A172 (cell line): ENCODE measurements around the gene ASIC4. TPM values are rescaled to one million over a fixed set of nuclear protein-coding genes. Genes with fewer than 3 reads are reported as not detected.

Experiments
- DNase-seq: peaks from one replicate; pipeline ENCODE4 v3.0.0-alpha.2; 2015; ENCODE audit warnings: low spot score
- total RNA-seq: library from RNA; depleted of rRNA; stranded (reverse); fragments of >200 nt; shearing (Covaris generic); gene quantifications from 2 replicates; pipeline ENCODE4 v1.2.3, GENCODE V29; 2014

ASIC4 gene
- total RNA-seq, 1 experiment from 2014 or later = 0.43 TPM

- DNase-seq = no peak
These were observed 1.8 kb downstream of the ASIC4 start for GRCh38 chr2:219515874-219516629.

- no peak for DNase-seq
These were observed 2.6 kb downstream of the ASIC4 start for GRCh38 chr2:219516888-219517287.

- DNase-seq = no peak
These were observed 3.9 kb downstream of the ASIC4 start for GRCh38 chr2:219517954-219518778.

DNA sequence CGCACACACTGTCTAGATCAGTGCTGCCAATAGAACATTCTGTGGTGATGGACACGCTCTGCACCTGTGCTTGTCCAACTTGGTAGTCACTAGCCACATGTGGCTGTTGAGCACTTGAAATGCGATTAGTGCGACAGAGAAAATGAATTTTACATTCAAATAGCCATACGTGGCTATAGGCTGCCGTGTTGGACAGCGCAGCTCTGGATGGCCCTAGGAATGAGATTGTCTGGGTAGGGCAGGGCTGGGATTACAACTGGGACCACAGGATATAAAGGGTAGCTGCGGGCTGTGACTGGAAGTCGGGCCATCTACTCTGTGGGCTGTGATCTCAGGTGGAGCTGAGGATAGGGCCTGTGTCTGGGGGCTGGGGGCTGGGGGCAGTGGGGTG is 5.2 kb downstream of the ASIC4 start:
- no peak for DNase-seq

DNA sequence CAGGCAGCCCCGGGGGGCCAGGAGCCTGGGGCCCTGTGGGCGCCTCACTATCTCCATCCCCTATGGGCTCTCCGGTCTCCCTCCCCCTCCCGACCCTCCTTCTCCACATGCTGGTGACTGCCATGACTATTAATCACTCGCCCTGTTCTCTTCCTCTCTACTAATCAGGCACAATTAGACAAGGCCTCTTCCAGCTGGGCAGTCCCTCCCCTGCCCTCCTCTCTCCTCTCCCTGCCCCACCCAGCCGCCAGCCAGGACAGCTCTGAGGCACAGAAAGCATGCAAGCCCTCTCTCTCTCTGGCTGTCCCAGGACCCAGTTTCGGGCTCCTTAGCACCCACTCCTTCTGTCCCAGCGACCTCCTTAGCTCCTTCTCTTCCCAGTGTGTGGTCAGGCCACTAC is 5.8 kb downstream of the ASIC4 start:
- DNase-seq = peak; percentile 38

- peak; percentile 83 for DNase-seq
These were observed 7.0 kb downstream of the ASIC4 start for GRCh38 chr2:219521066-219521880.

DNA sequence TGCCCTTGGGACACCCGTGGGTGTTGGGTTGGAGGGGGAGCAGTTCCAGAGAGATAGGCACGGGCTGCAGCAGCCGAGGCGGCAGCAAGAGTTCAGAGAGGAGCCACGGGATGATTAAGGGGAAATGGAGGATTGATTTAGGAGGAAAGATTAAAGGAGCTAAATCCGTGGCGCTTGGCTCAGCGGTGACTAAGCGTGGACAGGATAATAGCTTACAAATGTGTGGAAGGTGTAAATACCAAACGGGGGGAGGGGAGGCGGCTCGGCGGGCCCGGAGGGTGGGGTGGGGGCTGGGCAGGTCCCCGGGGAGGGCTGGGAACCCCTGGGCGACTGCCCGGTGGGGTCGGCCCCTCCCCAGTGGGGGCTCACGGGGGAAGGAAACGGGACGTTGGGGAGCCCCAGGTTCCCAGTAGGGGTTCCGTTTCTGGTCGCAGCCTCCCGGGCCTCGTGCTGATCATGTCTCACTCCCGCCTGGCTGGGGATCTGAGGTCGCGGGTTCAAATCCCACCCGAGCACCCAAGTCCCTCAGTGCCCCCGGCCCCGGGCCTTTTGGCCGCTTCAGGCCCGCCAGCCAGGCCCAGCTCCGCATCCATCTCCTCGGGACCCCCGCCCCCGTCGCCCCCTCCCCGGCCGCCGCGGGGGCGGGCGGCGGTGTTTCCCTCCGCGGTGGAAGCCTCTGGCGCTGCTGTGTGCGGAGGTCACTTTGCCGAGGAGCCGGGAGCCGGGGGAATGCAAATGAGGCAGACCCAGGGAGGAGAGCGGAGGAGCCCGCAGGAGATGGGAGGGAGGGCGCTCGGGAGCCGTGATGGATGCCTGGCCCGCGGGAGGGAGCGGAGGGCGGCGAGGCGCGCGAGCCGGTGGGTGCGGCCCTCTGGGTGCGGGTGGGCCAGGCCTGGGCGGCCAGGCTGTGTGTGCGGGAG is 8.1 kb downstream of the ASIC4 start:
- DNase-seq = peak; percentile 95

- peak; percentile 40 for DNase-seq
These were observed 8.9 kb downstream of the ASIC4 start for GRCh38 chr2:219523031-219523671.

GRCh38 chr2:219524817-219525216 is 10.5 kb downstream of the ASIC4 start:
- DNase-seq = no peak

DNA sequence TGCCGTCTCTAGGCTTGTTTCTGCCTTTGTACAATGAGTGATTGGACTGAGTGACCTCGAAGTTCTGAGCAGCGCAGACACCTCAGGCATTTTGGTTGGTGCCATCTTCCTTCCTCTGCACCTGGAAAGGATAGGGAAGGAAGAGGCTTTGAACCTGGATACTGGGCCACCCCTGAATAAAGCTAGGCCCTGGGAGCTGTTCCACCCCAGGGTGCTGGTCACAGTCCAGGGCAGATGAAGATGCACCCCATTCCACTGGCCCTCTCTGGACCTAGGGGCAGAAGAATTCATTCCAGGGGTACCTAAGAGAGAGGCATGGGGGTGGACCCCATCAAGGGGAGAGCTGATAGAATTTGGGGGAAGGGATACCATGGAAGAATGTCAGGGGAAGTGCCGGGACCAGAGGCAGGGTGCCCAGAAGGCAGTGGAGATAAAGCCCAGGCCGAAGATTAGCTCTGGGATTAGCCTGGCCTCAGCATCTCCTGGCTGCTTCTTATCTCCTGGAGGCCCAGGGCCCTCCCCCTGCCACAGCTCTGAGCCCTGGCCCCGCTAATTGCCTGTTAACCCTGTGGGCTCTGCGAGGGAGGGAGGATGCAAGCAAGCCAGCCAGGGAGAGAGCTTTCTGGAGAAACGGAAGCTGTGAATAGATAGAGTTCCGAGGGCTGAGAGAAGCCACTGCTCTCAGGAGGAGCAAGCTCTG is 11.4 kb downstream of the ASIC4 start:
- no peak for DNase-seq

- no peak for DNase-seq
These were observed 12.2 kb downstream of the ASIC4 start for GRCh38 chr2:219526320-219527075.

DNA sequence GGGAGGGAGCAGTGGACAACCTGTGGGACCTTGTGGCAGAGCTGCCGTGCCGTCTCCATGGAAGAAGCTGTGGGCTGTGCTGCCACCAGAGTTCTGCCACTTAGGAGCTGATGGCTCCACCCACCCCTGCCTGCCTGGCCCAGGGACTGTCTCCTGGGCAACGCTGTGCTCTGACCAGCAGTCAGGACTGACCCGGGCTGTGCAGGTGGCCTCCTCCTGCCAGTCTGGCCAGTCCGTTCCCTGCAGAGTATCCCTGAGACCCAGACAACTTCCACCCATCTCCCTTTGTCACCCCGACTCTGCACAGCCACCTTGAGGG is 12.8 kb downstream of the ASIC4 start:
- DNase-seq = no peak

GRCh38 chr2:219527472-219527871 is 13.2 kb downstream of the ASIC4 start:
- DNase-seq = no peak

DNA sequence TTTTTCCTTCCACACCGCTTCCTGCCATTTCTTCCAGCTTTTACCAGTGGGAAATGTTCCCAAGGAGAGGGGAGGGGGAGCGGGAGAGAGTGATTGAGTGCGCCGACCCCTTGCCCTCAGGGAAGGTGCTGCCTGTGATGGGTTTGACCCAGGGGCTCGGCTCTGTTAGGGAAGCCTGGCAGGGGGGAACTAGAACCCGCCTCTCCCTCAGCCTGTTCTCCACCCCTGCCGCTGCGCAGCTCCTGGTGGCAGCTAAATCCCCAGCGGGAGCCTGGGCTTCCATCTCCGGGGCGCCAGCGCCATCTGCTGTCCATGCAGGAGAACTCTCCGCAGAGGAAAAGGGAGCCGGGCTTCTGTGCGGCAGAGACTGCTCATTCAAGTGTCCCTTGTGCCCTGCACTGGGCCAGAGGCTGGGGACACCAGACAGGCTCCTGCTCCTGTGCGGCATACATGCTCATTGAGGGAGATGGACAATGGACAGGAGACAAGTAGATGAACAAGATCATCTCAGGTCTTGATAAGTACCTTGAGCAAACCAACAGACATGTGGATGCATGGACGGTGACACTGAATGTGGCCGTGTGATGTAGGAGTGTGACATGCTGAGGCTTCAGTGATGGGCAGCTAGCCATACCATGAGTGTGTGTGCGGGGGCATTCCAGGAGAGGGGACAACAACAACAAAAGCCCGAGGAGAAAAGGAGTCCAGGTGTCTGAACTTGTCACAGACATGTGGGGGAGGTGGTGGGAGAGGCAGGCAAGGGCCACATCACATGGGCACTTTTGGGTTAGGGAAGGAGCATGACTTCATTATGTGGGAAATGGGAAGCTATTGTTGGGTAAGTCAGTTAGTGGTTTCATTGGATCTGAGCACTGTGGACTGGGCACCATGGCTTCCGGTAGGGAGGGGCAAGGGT is 16.0 kb downstream of the ASIC4 start:
- DNase-seq = peak; percentile 86

- no peak for DNase-seq
These were observed 17.5 kb downstream of the ASIC4 start for GRCh38 chr2:219531639-219532377.

GRCh38 chr2:219532378-219532649 is 18.0 kb downstream of the ASIC4 start:
- no peak for DNase-seq

GRCh38 chr2:219533930-219534661 is 19.8 kb downstream of the ASIC4 start:
- DNase-seq = no peak
